Stimulated activated CD4-positive, alpha-beta T cell treated with anti-CD3 and anti-CD28 coated beads, Interleukin-4, amount 100 ng/mL, for 1 hour (primary cell): ENCODE results near the gene BARX2.
A peak's percentile ranks its signal among the peaks of the same experiment; 100 is the strongest.
"Not testable (repeated sequence)": the region's sequence is repeated elsewhere in the genome, so short reads cannot be mapped to it uniquely, and the experiment has no call there.

Source experiments
- DNase-seq: peaks from one replicate; pipeline ENCODE4 v3.0.0-alpha.2; 2020

Gene BARX2, protein sequence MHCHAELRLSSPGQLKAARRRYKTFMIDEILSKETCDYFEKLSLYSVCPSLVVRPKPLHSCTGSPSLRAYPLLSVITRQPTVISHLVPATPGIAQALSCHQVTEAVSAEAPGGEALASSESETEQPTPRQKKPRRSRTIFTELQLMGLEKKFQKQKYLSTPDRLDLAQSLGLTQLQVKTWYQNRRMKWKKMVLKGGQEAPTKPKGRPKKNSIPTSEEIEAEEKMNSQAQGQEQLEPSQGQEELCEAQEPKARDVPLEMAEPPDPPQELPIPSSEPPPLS

GRCh38 chr11:129375751-129376657, at the start of gene BARX2:
Gene BARX2, plus strand, starts transcription at chr11:129375848. Its CDS starts 188 bp downstream, at chr11:129376036.
- DNase-seq, result peak; percentile 17

- no peak for DNase-seq
Observed at GRCh38 chr11:129326921-129327320, 48.7 kb upstream of the BARX2 start.

GRCh38 chr11:129327708-129328107, 47.9 kb upstream of the BARX2 start:
- DNase-seq, result not testable (repeated sequence)

GRCh38 chr11:129328756-129329155, 46.9 kb upstream of the BARX2 start:
- DNase-seq, result no peak

DNA sequence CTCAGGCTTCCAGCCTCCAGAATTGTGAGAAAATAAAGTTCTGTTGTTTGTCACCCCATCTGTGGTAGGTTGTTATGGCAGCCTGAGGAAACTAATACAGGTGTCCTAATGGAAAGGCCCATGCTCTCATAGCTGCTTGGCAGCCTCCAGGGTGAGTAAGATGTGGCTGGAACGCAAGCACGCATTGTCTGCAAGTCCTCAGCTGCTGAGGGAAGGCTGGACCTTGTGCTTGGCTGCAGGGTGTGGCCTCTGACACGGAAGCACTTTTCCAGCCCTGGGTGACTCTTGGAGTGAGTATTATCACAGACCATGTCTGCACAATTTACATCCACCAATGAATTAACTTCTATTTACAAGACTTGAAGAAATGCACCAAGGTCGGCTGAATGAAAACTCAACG, 44.4 kb upstream of the BARX2 start:
- DNase-seq, result no peak

DNA sequence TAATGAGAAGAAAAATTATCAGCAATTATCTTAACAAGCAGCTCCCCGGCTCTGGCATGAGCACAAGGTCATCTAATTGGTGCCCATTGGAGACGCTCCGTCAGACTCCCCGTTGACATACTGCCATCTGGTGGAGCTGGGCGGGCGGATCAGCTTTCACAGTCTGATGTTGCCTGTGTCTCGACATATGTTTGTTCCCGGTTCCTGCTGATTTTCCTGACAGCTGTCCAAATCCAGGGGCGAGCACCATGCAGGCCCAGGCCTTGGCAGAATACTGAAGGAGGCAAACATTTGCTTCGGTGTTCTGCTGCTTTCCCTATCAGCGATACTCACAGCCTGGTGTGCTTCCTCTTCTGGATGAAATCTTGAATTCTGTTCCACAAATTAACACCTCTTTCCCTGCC, 43.8 kb upstream of the BARX2 start:
- DNase-seq, result peak; percentile 66

DNA sequence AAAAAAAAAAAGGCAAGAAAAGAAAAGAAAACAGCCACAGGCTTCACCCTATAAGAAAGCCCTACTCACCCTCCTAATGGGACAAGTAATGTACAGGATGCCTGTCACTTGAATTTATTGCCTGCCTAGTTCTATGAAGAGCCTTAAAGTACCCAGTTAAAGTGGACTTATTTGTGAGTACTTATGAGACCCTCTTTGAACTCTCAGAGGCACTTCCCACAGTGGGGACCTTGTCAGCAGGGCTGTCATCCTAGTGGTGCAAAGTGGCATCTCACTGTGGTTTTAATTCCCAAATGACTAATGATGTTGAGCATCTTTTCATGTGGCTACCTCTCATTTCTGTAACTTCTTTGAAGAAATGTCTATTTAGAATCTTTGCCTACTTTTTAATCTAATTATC, 41.8 kb upstream of the BARX2 start:
- DNase-seq, result no peak

- not testable (repeated sequence) for DNase-seq
Observed at GRCh38 chr11:129344301-129344940, 31.2 kb upstream of the BARX2 start.

- DNase-seq, result no peak
Observed at GRCh38 chr11:129346916-129347315, 28.7 kb upstream of the BARX2 start.

DNA sequence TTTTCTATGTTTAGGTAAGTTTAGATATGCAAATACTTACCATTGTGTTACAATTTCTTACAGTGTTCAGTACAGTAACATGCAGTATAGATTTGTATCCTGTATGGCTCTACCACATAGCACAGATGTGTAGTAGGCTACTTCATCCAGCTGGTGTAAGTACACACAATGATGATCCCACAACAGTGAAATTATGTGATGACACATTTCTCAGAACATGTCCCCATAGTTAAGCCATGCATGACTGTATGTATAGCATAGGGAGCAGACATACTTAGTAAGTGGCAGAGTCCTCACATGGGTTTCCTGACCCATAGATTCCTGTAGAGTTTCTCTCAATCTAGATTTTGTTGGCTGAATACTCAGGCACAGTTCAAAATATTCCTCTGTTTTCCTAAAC, 26.8 kb upstream of the BARX2 start:
- DNase-seq, result no peak

DNA sequence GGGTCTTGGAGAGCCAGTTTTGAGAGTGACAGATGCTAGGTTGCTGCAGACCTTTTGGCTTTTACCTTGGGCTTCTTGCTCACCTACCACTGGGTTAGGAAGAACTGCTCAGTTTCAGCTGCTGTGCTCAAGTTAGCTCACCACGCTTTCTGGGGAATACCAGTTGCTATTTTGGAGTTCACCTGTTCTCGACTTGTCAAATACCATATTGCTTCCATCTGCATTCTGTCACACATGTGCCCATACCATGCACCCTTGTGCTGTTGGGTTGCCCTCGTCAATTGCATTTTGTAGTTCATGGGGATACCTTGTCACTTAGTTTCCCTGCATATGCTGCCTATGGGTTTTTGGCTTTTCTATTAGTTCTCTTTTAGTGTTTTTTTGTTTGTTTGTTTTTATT, 23.0 kb upstream of the BARX2 start:
- no peak for DNase-seq

- DNase-seq, result no peak
Observed at GRCh38 chr11:129354691-129355090, 21.0 kb upstream of the BARX2 start.

DNA sequence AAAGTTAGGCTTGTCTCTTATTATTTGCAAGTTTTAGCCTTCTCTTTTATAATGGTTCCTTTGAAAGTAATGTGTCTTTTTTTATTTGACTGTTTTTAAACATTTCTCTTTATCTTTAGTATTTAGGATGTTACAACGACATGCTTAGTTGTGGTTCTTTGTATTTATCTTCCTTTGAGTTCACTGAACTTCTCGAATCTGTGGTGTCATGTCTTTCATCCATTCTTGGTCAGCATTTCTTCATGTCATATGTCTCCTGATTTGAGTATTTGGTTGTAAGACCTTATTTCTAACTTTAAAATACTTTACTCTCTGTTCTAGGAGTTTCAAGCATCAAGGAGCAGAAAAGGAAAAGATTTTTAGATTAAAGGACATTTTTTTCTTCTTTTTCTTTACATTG, 15.9 kb upstream of the BARX2 start:
- DNase-seq, result no peak

GRCh38 chr11:129364143-129364654, 11.4 kb upstream of the BARX2 start:
- peak; percentile 75 for DNase-seq

DNA sequence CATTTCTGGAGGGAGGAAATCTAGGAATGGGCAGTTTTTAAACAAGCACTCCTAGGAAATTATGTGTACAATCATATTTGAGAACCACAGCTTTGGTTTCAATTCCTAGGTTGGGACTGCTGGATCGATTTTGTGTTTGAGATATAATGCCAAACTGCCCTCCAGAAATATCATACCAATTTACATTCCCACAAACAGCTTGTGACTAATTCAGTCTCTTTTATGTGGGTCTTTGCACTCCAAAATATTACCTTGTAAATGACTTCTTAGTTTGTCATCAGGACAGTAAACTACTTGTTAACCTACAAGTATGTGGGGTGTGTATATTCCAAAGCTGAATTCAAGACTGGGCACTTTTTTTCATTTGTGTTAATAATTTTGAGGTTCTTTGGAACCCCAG, 9.8 kb upstream of the BARX2 start:
- DNase-seq, result no peak

DNA sequence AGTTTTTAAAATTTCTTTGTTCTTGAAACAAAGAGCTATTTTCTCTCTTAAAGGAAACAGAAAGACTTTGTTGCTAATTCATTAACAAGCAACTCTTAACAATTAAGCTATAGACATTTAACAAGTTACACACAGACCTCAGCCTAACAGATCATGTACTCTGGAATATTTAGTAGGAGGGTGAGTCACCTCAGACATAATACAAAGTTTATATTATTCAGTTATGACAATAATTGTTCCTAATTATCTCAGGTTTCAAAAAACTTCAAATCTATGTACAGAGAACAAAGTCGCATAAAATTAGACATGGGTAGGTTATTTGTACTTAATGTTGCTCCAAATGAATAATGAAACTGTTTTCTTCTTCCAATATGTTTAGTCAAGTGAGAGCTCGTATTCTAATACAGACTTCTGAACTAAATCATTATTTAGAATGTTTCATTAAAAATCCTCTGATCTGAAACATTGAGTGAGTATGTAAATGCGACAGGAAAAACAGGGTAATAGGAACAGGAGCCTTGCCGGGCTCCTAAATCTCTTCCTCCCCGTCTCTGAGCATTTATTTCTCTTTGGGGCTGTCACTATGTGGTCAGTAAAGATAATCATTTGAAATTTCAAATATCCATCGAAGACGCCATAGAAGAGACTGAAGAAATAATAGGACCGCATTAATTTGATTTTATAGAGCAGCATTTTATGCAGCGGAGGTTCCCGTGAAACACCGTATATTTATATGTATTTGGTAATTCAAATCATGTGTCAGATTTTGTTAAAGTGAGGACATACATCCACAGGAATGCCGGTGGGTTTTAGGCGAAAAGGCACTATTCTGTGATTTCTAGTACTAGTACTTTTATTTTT, 8.7 kb upstream of the BARX2 start:
- DNase-seq, result no peak

- no peak for DNase-seq
Observed at GRCh38 chr11:129368889-129369672, 6.6 kb upstream of the BARX2 start.

DNA sequence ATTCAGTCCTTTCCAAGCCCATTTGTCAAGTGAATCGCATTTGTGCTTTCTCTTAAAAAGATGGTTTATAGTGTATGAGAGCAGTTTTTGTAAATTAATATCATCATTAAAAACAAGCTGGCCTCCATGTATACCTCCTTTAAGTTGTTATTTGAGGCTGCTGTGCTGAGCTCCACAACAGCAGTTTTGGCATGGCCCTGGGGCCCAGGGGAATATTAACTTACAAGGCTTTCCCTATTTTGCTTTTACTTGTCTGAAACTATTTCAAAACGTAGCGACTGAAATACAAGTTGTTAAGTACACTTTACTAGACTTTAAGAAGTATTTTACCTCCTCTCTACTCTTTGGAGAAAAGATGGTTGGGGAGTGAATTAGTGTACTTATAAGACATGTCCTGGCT, 4.9 kb upstream of the BARX2 start:
- no peak for DNase-seq

- DNase-seq, result no peak
Observed at GRCh38 chr11:129372609-129373488, 2.8 kb upstream of the BARX2 start.

DNA sequence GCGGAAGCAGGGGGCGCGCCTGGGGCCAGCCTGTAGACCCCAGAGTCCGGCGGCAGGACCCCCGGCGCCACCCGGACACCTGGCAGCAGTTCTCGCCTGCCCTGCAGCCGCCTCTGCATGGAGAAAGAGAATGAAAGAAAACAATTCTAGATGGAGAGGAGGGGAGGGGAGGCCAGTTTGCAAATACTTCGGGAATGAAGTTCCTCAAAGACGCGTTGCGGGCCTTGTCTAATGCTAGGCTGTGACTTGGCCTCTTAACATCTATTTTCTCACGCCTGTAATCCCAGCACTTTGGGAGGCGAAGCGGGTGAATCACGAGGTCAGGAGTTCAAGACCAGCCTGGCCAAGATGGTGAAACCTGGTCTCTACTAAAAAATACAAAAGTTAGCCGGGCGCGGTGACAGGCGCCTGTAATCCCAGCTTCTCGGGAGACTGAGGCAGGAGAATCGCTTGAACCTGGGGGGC, 2.1 kb upstream of the BARX2 start:
- DNase-seq, result no peak
